Midbrain (tissue), 1 donor: ENCODE results near the gene BCORL1.

Source experiments
- DNase-seq: peaks from one replicate; lab custom pipeline; 2025; lab: John Stamatoyannopoulos, UW

The BCORL1 gene

DNA sequence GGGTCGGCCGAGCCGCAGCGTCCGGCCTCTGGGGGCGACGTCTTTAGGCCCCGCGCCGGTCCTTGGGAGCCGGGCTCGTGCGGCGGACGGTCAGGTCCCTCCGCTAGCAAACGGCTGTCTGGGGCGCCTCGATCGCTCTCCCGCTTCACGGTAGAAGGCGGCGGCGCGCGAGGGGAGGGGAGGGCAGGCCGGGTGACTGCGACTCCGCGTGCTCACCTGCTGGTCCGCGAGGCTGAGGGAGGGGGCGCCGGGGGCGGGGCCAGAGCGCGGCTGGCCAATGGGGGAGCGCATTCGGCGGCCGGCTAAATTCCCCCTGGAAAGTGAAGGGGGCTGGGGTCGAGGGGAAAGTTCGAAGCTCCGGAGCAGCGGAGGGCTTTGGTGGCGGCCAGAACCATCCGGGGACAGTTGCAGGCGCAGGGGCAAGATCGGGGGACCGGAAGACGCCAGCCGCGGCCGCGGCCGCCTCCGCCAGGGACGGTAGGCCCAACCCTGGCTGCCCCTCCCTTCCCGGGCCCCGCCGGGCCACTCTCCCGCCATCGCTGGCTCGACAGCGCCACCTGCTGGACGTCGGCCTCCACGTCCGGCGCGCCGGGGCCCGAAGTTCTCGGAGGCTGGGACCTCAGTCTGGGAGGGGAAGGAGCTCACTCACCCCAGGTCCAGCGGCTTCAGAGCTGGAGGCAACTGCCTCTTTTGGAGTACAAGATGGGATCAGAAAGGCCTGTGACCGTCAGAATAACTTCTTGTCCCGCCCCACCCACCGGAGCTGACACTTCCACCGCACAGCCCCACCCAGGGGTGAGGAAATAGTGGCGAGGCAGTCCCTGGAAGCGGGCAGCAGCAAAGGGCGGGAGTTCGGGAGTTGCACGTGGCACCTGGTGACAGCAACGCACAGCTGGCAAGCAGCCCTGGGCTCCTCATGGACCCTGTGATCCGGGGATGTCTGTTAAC lies 78.0 kb downstream of the BCORL1 start:
- DNase-seq = peak; percentile 81

DNA sequence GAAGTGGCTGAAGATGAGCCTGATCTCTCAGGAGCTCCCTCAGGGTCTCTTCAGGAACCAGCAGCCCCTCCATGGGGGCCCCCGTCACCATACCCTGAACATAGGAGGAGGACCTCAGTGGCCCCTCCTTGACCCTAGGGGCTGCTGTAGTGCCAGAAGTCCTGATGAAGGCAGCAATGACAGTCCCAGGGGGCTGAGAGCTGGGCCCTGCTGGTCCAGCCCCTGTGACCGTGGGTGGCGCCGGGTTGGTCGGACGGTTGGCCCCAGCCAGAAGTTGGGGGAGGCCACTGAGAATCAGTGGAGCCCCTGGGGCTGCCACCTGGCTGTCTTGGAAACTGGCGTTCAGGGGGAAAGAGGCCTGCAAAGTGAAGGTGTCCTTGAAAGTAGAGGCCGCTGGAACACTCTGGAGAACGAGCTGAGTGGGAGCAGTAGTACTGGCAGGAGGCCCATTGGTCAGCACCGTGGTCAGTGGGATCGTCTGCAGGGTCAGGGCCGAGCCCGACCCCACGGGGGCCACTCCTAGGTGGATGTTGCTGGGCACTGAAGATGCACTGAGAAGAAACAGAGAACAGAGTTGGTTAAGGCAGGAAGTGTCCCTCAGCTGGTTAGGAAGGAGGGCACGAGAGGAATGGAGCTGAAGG lies 84.7 kb downstream of the BCORL1 start:
- DNase-seq = no peak

DNA sequence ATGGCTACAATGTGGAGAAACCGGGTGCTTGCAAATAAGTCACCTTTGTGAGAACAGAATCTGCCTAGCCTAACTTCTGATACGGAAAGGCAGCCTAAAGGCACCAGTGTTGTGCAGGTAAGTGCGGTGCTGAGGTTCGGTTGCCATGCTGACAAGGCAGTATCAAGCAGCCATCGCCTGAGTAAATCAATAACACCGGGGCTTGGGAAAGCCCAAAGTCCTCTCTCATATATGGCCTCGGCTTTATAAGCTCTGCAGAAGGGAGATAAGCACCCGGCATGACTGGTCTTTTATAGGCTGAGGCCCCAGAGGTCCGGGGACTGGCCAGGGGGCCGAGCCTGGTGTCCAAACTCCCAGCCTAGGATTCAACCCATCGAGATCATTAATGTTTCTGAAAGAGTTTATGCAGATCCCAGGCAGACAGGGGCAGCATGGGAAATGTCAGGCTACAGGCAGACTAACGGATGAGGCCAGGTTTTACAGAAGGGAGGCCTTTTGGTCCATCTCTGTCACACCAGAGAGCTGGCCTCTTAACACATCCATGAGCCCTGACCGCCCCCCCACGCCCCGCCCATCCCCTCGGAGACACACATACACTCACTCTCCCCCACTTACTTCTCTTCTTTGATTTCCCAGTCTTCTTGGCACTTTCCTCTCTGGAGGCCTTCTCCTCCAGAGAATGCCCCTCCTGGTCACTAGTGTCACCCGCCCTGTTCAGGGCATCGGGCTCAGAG lies 89.3 kb downstream of the BCORL1 start:
- DNase-seq = no peak

DNA sequence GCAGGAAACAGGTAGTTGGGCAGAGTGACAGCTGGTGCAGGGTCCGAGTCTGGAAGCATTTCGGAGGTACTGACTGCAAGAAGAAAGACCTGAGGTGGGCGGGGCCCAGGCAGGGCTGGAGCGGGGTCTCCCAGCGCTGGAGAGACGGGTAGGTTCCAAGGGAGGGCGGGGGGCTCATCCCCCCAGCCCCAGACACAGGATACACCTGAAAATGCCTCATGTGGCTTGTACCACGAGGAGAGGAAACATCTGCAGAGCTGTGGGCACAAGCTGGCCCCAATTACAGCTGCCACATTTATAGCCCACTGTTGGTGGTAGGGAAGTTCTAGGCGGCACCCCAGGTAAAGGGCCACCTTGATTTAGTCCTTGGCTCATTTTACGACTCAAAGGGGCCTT lies 89.9 kb downstream of the BCORL1 start:
- DNase-seq = no peak

DNA sequence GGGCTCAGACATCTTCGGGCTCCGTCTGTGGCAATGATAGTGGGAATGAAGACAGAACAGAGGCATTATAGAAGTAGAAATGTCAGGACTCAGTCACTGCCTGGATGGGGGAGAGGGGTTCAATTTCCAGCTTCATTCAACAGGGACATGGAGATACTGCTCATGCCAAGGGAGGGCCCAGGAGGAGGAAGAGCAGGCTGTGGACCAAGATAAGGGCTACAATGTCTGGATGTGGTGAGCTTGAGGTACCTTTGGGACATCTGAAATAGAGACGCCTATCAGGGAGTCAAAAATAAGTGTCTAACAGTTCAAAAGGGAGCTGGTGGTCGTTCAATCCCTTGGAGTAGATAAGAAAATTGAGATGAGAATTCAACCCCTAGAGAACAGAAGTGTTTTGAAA lies 93.3 kb downstream of the BCORL1 start:
- DNase-seq = no peak

DNA sequence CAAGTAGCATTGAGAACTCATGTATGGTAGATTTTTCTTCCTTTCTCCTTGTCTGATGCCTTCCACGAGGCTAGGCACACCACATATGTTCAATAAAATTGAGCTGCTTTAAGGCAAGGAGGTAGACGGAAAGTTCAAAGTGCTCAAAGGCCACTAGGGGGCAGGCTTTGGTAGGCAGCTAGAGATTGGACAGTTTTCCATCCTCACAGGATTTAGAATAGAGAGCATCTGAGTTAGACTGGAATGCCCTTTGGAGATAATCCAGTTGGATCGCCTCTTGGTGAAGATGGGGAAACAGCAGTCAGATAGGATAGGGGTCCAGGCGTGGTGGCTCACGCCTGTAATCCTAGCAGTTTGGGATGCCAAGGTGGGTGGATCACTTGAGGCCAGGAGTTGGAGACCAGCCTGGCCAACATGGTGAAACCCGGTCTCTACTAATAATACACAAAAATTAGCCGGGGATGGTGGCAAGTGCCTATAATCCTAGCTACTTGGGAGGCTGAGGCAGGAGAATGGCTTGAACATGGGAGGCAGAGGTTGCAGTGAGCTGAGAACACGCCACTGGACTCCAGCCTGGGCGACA lies 97.5 kb downstream of the BCORL1 start:
- DNase-seq = peak; percentile 66

DNA sequence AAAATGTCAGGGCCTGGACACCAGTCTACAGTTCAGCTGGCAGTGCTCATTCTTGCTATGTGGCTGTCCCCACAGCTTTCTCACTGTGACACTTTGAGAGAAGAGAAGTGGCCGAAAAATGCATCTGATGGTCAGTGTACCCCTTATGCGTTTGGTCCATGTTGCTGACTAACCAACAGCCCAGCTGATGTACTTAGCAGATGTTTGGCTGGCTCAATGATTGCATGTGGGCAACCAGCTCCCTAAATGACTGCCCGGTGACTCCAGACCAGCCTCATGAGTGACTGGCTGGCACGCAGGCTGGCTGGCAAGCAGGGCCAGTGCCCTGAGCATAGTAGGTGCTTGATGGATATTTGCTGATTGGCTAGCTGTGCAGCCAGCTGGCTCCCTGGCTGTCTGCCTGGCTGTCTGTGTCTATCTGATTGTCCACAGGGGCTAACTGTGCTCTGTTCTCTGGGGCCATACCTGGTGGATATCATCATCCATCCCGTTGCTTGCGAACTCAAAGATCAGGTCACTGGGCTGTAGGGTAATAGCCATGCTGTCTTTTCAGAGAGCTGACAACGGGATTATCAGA lies 98.4 kb downstream of the BCORL1 start:
- no peak for DNase-seq

DNA sequence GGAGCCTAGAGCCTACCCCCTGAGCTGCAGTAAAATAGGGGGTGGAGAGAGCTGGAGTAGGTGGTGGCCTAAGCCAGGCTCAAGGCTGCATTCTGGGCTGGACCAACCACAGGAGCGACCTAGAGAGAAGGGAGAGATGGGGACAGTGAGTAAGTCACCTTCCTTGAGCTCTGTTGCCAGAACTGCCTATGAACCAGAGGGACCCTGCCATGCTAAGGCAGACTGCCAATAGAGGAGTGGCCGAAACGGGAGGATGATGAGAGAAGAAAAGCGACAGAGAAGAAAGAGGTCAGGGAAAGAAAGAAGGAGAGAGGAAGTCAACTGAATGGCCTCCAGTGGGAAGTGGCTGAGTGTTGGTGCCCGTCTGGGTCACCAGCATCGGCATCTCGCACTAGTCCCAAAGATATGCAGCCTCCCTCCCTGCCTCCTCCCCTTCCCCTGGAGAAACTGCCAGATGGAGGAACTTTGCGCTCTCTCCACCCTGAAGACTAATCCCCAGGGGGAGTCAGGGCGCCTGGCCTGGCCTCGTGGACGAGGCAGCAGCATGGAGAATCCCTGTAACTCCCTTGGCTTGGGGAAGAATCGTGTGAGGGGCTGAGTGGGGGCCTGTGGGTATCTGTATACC lies 99.1 kb downstream of the BCORL1 start:
- no peak for DNase-seq

DNA sequence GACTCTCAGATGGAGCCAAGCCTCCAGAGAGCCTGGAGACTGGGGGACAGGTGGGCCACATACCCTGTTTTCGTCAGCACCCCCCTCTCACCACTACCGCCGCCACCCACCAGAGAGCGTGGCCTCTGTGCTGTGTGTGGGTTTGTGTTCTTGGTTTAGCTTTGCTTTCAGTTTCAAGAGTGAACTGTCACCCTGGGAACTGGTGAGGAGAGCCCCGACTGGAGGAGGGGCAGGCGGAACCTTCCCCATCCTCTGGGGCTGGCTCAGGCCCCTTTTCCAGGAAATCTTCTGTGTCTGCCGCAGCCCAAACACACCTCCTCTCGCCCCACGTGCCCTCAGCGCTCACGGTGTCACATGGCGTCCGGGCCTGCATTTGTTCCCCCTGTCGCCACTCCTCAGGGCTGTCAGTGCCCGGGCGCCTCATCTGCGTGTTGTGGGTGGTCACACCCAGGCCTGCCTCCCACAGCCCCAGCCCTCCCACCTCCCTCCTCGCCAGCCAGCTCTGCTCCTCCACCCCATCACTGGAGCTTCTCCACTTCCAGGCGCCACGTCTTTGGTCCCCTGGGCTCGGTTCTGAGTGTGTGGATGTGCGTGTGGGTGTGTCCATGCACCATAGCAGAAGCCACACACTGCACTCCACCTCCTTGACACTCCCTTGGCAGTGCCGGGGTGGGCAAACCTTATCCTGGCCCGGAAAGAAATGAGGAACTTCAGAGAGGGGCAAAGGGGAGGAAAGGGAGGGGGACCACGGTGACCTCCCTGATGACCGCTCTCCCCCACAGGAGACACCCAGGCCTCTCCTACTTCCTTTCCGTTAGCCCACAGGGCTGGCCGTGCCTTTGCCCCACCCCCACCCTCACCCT lies 100.0 kb downstream of the BCORL1 start:
- no peak for DNase-seq

DNA sequence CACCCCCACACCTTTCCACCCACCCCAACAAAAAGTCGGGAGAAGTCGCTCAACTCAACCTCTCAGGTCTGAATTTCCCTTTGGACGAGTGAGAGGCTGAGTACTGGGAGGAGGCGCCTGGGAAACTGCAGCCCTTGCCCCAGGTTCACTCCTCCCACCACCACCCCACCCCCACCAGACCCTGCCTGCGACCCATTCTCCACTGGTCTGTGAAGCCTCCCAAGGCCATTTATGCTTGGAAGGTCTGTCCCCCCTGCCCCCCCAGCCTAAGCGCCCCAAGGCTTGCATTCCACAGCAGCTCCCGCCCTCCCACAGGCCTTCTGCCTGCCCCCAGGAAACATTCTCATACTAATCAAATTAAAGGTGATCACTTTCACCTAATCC lies 100.7 kb downstream of the BCORL1 start:
- no peak for DNase-seq

DNA sequence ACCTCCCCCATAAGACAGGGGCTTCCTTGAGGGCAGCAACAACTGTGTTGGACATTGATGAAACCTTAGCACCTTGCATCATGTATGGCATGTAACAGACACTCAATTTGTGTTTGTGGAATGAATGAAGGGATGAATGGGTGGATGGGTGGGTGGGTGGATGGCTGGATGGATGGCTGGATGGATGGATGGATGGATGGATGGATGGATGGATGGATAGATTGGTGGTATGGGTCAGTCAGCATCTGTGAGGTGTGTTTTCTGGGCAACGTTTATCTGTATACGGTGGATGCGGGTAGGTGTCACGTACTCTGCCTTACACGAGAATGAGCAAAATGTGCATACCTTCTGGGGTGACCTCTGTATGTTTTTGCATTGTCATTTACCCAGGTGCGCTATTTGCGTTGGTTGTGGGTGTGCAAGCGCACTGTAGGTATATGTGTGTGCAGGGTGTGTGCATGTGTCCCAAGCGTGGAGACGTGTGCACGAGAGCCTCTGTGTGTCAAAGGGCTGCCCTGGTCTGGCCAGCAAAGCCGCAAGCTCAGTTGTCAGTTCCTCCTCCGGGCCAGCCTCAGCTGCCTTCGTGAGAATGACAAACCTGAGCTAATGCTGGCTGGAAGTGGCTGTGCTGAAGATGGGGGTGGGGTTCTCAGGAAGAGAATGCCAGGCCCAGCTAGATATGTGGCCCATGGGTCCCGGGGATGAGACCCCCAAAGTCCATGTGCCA lies 101.4 kb downstream of the BCORL1 start:
- DNase-seq = no peak

DNA sequence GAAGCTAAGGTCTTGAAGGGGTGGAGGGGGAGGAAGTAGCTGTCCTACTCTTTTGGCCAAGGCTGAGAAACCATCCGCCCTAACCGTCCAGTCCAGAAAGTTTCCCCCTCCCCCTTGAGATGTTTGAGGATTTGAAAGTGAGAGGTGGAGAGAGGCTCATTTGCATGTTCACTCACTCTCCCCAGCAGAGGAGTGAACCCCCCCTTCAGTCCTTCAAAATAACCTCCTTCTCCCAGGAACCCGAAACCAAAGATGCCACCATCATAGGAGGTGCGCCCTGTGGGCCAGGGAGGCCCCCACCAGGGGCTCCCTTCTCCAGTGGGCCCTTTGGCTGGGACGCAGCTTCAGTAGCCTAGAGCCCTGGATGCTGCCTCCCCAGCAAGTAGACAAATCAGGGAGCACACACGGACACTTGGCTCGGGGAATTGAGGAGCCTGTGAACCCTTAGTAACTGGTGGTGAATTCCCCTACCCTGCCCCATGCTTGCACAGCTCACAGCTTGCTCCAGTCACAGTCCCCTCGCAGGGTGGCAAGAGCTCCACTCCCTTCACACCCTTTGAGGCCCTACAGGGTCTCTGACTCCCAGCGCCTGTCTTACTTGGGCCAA lies 102.3 kb downstream of the BCORL1 start:
- DNase-seq = no peak

DNA sequence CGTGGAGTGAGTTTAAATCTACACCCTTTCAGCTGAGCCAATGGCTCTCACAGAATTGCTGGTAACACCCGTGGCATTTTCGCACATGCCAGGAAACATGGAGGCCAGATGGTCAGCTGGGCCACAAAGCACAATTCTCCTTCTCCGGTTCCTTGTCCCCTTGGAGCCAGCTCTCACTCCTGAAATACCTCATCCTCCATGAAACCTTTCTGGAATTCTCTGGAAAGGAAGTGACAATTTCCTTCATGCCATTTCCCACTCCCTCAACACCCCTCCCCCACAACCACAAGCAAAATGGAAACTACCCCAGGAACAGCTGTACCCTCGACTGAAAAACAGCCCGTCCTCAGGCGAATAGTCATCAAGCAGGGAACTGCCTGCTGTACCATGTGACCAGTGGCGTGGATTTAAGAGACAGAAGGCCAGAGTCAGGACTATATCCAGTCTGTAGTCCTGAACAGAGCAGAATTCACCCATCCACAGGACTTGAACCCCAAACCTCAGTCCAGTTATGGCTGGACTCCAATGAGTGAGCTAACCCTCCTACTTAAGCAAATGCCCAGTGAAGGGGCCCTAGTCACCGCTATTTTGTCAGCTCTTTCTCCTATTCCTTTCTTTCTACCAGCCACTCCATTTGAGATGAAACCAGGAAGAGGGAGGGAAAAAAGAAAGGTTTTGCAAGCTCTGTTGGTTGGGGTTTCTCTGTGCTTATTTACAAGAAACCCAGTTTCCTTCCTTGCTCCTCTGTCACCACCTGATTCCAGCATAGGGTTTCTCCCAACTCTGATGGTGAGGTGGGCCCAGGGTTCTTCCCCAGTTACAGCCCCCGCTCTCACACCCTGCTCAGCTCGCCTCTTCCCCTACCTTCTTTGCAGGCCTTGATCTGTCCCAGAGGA lies 103.4 kb downstream of the BCORL1 start:
- DNase-seq = no peak

DNA sequence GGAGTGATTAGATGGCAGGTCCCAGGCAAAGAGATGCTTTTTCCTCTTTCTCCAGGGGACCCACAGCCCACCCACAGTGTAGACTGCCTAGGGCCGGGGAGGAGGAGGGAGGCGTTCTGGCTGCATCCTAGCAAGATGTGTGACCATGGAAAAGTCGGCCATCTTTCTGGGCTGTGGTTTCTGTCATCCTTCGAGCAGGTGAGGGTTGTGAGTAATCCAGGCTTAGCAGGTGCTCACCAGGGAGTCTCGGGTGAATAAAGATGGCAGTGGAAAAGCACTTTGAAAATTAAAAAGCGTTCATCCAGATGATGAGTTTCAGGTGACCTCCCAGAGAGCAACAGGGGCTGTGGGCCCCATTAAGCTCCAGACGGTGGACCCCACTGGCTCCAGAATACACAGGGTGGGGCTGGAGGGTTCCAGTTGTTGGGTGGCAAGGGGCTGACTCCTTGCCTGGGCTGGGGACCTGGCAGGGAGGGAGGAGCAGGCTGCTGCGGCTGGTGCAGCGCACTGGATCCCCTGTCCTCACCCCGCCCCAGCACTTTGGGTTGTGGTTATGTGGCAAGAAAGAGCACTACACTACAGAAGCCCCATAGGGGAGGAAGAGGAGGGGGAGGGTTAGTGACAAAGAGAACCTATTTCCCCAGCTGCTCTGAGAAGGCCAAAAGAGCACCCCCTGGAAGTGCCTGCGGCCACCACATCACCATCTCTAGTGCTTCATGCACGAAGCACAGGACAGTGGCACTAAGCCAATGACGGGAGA lies 104.2 kb downstream of the BCORL1 start:
- no peak for DNase-seq

DNA sequence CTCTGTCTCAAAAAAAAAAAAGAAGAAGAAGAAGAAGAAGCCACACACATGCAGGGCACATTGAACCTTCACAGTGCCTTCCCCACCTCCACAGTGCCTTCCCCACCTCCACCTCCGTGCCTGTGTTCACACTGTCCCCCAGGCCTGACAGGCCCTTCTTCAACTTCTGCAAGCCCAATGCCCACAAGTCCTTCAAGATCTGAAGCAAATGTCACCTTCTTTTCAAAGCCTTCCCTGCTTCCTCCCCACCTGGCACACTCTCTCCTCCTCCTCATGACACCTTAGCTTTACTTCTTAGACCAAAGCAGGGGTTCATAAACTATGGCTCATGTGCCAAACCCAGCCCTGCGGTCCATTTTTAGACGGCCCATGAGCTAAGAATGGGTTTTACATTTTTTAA lies 107.9 kb downstream of the BCORL1 start:
- no peak for DNase-seq

DNA sequence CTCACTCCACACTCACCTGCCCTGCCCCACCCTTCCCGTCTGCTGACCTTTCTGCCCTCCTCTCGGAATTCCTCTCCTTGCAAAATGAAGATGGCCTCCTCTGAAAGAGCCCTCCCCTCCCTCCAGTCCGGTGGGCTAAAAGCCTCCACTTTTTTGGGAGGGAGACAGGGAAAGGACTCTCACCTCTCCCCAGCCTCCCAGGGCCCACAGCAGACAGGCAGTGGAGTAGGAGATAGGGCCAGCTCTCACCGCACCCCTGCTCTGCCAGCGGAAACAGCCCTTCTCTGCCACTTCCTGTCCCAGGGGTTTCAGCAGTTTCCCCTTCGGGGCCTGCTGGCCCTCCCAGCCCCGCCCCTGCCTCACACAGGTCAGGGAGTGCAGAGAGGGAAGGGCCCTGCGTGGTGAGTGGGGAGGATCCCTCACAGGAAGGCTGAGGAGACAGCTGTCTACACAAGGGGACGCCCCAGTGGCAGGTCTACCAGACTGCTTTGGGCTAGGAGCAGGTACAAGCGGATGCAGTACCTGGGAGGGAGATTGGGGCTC lies 109.6 kb downstream of the BCORL1 start:
- DNase-seq = no peak

DNA sequence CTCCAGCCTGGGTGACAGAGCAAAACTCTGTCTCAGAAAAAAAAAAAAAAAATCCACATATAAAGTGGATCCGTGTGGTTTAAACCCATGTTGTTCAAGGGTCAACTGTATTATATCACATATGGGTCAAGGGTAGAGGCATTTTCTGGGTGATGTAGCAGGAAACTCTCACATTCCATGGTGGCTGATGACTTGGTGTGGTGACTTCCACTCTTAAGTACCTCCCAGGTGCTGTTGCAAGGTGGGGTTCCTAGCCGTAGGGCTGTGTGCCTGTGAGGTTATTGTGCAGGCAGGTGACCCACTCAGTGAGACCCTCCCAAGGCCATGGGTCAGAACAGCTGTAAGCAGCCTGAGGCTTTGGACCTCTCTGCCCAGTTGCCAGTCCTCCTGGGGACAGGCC lies 110.8 kb downstream of the BCORL1 start:
- DNase-seq = no peak
